Hepatic stellate cell (primary cell): ENCODE data around the gene IDS.
"Not testable (repeated sequence)": the region's sequence is repeated elsewhere in the genome, so short reads cannot be mapped to it uniquely, and the experiment has no call there.

Experiments used
- DNase-seq: peaks from one replicate; pipeline ENCODE4 v3.0.0; 2011; ENCODE audit warnings: low spot score

Gene IDS

GRCh38 chrX:149526318-149527033 lies 21.4 kb upstream of the IDS start:
- not testable (repeated sequence) for DNase-seq

DNA sequence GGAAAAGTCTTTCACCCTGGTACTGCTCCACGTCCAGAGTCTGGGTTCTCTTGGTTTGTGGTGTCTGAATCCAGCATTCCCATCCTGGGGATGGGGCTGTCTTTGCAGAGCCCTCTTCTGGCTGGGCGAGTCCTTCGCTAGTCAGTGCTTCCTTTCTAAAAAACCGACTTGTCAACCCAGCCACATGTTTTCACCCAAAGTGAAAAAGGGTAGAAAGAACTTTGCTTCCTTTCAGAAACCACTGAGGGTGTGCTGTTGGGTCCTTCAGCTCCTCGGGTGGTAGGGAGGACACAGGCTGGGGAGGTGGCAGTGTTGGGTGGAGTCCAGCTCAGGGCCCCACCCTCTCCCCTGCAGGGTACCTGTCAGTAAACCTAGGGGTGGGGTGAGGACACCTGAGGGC lies 20.8 kb upstream of the IDS start:
- DNase-seq = not testable (repeated sequence)

DNA sequence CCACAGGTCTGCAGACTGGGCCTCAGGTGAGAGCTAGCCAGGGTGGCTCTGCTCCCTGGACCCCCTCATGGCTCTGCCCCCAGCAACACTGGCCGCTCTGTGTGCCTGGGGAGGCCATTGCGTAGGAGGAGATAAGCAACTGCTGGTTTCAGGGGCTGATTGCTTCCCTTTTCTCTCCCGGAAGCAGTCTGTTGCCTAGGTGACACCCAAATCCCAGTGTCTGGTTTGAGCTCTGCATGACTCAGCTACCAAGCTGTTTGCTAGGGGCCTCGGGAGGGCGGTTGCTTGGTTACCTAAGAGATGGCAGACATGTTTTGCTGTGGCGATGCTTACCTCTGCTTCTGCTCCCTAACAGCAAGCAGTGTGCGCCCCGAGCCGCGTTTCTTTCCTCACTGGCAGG lies 20.3 kb upstream of the IDS start:
- DNase-seq = not testable (repeated sequence)

DNA sequence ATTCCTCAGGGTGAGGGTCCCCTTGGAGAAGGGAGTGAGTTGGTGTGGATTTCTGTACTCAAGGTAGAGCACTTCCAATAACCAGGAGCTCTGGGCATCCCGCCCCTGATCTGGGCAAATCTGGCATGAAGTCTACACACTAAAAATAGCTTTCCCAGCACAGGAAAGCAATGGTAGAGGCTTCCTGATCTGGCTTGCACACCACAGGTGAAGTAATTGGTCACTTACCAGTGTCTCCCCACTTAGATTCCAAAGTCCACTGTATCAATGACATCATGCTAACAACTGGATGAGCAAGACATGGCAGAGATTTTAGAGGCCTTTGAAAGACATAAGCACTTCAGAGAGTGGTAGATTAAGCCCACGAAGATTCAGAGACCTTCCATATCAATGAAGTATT lies 17.8 kb upstream of the IDS start:
- DNase-seq = no peak

DNA sequence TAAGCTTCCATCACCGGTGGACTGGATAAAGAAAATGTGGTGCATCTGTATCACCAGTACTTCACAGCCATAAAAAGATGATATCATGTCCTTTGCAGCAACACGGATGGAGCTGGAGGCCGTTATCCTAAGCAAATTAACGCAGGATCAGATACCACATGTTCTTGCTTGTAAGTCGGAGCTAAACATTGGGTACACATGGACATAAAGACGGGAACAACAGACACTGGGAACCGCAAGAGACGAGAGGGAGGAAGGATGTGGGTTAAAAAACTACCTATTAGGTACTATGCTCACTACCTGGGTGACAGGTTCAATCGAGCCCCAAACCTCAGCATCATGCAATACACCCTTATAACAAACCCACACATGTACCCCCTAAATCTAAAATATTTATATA lies 16.3 kb upstream of the IDS start:
- DNase-seq = no peak

GRCh38 chrX:149520636-149521277 lies 15.7 kb upstream of the IDS start:
- DNase-seq = not testable (repeated sequence)

DNA sequence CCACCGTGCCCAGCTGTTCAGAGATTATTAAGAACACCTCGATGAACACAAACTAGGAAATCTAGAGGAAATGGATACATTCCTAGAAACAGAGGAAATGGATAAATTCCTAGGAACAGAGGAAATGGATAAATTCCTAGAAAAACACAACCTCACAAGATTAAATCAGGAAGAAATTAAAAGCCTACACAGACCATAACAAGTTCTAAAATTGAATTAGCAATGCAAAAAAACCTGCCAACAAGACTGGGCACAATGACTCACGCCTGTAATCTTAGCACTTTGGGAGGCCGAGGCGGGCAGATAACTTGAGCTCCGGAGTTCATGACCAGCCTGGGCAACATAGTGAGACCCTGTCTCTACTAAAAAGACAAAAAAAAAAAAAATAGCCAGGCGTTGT lies 13.1 kb upstream of the IDS start:
- no peak for DNase-seq

DNA sequence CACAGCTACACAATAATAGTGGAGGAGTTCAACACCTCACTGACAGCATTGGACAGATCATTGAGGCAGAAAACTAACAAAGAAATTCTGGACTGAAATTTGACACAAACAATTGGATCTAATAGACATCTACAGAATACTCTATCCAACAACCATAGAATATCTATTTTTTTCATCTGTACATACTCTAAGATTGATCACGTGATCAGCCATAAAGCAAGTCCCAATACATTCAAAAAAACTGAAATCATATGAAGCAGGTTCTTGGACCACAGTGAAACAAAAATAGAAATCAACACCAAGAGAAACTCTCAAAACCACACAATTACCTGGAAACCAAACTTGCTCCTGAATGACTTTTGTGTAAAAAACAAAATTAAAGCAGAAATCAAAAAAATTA lies 12.2 kb upstream of the IDS start:
- DNase-seq = no peak

- no peak for DNase-seq
Measured at GRCh38 chrX:149516604-149517003, 11.5 kb upstream of the IDS start.

DNA sequence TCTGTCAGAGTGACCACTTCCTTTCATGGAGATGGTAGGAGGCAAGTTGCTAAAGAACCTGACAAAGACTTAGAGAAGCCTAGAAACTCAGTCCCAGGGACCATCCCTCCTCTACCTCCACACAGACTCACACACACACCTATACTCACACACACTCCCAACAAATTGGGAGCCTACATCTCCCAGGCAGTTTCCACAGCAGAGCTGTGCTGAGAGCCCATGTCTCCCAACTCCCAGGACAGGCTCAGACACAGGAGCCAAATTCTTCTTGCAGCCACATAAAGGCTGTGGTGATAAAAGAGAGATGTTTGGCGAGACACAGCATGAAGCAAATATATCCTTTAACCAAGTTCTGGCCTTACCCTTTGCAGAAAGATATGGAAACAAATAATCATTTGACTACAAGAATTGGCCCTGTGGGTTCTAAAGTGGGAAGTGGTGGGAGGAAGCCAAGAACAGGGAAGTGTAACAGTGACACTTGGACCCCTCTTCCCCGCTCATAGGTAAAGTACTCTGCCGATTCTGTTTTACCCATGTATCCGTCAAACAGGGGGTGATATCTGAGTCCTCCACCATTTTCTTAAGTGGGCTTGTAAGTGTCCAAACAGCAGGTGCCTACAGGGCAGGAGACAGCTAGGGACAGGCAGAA lies 11.0 kb upstream of the IDS start:
- no peak for DNase-seq

DNA sequence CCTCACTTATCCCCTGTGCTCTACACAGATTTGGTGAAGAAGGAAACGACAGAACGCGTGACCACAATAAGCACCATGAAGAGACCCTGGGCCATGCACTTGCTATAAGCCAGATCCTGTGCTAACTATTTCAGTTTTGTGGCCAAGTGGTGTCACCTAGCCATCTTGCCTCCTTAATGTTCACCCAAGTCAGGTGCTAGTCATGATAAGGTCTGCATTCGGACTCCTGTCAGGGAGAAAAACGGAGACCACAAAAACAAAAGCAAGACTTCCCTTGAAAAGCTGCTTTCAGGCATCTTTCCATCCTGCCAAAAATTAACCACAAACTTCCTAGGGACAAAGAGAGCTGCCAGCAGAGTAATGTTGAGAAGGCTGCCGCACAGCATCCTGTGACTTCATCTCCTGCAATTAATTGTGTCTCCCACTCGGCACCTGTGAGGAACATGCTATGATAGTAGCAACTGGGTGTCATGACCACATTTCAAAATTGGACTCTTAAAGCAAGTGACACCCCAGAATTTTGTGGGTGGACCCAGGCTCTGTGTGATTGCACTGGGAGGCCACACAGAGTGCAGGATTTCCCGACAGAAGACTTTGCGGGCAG lies 8.8 kb upstream of the IDS start:
- no peak for DNase-seq

DNA sequence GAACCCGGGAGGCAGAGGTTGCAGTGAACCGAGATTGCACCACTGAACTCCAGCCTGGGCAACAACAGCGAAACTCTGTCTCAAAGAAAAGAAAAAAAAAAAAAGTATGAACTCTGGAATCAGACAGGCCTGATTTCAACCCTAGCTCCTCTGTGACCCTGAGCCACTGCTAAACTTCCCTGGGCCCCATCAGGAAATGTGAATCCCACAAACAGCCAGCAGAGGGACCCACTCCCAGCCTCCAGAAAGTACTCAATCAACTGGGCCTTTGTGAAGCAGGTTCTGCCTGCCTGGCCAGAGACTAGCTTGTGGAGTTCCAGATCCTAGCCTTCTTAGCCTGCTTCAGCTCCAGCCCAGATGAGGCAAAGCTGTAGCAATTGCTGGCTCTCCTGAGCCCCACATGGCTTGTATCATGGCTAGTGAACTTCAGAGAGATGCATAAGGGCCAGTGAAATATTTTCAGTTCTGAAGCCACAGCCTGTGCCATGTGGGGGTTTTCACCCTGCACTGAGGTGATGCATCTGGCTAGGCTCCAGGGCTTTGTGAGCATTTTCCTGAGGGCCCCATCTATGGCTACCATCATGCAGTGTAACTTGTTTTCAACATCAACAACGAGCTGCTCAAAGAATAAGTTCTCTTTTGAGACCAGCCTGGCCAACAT lies 7.2 kb upstream of the IDS start:
- peak; percentile 53 for DNase-seq

DNA sequence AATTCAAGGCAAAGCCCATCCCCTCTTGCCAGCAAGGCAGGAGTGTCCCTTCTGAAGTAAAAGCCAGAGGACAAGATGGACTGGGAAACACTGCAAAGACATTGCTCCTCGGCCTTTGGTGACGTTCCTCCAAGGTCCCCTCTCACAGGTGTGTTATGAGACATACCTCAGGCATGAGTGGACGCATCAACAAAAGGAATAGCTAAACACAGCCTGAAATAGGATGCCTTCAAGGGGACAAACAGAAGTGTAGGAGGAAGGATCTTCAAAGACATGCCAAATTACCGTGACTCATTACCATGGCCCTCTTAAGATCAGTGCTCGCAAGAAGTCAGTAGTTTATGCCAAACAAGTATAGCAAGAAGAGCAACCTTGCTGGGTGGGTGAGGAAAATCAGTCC lies 6.0 kb upstream of the IDS start:
- no peak for DNase-seq

GRCh38 chrX:149510386-149510785 lies 5.3 kb upstream of the IDS start:
- no peak for DNase-seq

DNA sequence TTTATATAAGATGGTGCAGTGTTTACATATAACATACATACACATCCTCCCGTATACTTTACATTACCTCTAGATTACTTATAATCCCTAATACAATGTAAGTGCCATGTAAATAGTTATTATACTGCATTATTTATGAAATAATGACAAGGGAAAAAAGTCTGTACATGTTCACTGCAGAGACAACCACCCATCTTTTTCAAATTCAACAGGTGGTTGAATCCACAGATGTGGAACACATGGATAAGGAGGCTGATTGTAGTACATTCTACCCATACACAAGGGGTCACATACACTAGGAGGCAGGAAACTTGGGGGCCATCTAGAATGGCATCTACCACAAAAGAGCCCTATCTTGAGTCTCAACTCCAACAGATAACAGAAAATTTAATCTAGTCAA lies 3.4 kb upstream of the IDS start:
- DNase-seq = no peak

GRCh38 chrX:149506349-149506748 lies 1.2 kb upstream of the IDS start:
- DNase-seq = no peak

DNA sequence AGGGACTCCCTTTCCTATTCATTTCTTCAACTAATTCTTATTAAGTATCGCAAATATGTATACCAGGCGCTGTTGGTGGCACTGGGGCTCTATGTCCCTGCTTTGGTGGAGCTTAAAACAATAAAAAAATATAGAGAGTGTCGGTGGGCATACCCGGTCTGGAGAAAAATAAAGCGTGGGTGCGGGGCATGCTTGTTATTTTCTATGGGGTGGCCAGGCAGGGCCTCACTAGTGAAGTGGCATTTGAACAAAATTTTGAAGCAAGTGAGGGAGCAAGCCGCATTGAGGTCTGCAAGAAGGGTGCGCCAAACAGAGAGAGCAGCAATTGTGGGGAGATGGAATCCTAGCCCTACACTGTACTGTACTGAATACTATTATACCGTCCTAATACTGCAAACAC lies 565 bp upstream of the IDS start:
- DNase-seq = no peak

GRCh38 chrX:149504226-149504914 lies 736 bp downstream of the IDS start:
- no peak for DNase-seq

- DNase-seq = not testable (repeated sequence)
Measured at GRCh38 chrX:149503446-149503845, 1.7 kb downstream of the IDS start.

DNA sequence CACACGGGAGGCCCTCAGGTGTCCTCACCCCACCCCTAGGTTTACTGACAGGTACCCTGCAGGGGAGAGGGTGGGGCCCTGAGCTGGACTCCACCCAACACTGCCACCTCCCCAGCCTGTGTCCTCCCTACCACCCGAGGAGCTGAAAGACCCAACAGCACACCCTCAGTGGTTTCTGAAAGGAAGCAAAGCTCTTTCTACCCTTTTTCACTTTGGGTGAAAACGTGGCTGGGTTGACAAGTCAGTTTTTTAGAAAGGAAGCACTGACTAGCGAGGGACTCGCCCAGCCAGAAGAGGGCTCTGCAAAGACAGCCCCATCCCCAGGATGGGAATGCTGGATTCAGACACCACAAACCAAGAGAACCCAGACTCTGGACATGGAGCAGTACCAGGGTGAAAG lies 2.2 kb downstream of the IDS start:
- not testable (repeated sequence) for DNase-seq

- no peak for DNase-seq
Measured at GRCh38 chrX:149499766-149500165, 5.3 kb downstream of the IDS start.

GRCh38 chrX:149498767-149499166 lies 6.3 kb downstream of the IDS start:
- no peak for DNase-seq
